IPS DF 6.9 (cell line): ENCODE results near the gene PTGDS.
A peak's percentile ranks its signal among the peaks of the same experiment; 100 is the strongest.

Source experiments
- DNase-seq: peaks from one replicate; pipeline ENCODE4 v3.0.0-alpha.2; 2013; ENCODE audit warnings: low read depth, low spot score
- H3K27ac ChIP-seq: one replicate; pipeline ENCODE4 v1.5.1; 2013; ENCODE audit warnings: low read length, control low read depth
- H3K27me3 ChIP-seq: 2 replicates; pipeline ENCODE4 v1.6.1; 2013; ENCODE audit warnings: mild to moderate bottlenecking, low read length; ENCODE audit not compliant: control insufficient read depth, insufficient read depth
- H3K36me3 ChIP-seq: 2 replicates; pipeline ENCODE4 v1.6.1; 2013; ENCODE audit warnings: low read length; ENCODE audit not compliant: control insufficient read depth, insufficient read depth
- H3K4me1 ChIP-seq: 2 replicates; pipeline ENCODE4 v1.6.1; 2013; ENCODE audit warnings: low read length; ENCODE audit not compliant: control insufficient read depth, insufficient read depth
- H3K4me3 ChIP-seq: 2 replicates; pipeline ENCODE4 v1.5.1; 2013; ENCODE audit warnings: mild to moderate bottlenecking, low read length
- H3K9me3 ChIP-seq: 2 replicates; pipeline ENCODE4 v1.6.1; 2013; ENCODE audit warnings: low read length, inconsistent platforms; ENCODE audit not compliant: control insufficient read depth, insufficient read depth
- WGBS: extraction: QIAGEN DNeasy Blood & Tissue Kit; methylation state at CpG from one replicate; pipeline ENCODE4 v1.1.7; 2013; ENCODE audit warnings: mixed read lengths, missing lambda C conversion rate; ENCODE audit not compliant: insufficient read length, insufficient coverage; 5-methylcytosine and 5-hydroxymethylcytosine counted together

Gene PTGDS

GRCh38 chr9:137016436-137016835 is 39.1 kb downstream of the PTGDS start:
- Histone ChIP-seq H3K9me3 (no peaks in the 10 kb centered on the region), H3K27me3 (no peaks in the 10 kb centered on the region), H3K36me3 (no peaks in the 10 kb centered on the region), H3K27ac (no peak overlapping the region), H3K4me1 (peaks cover 2% of the 10 kb centered on the region; the same call in 1 of the 2 replicates), H3K4me3 (no peak overlapping the region)
- no peak for DNase-seq
- no CpG with 5 or more reads among the region's 16 CpGs for WGBS

- Histone ChIP-seq H3K4me3 (no peak overlapping the region), H3K27me3 (no peaks in the 10 kb centered on the region), H3K4me1 (peaks cover 2% of the 10 kb centered on the region; the same call in 1 of the 2 replicates), H3K9me3 (no peaks in the 10 kb centered on the region), H3K36me3 (no peaks in the 10 kb centered on the region), H3K27ac (no peak overlapping the region)
- no peak for DNase-seq
- WGBS, result no CpG with 5 or more reads among the region's 28 CpGs
These were observed 39.8 kb downstream of the PTGDS start for GRCh38 chr9:137017071-137017470.

GRCh38 chr9:137017791-137018497 is 40.6 kb downstream of the PTGDS start:
- Histone ChIP-seq H3K27me3 (no peaks in the 10 kb centered on the region), H3K36me3 (no peaks in the 10 kb centered on the region), H3K27ac (no peak overlapping the region), H3K9me3 (no peaks in the 10 kb centered on the region), H3K4me3 (no peak overlapping the region), H3K4me1 (peaks cover 4% of the 10 kb centered on the region)
- no CpG with 5 or more reads among the region's 45 CpGs for WGBS
- DNase-seq, result no peak

- no CpG with 5 or more reads among the region's 36 CpGs for WGBS
- H3K27me3 ChIP-seq, result no peaks in the 10 kb centered on the region
- H3K36me3 ChIP-seq, result no peaks in the 10 kb centered on the region
- no peak for DNase-seq
- no peaks in the 10 kb centered on the region for H3K9me3 ChIP-seq
- H3K4me3 ChIP-seq, result no peak overlapping the region
- no peak overlapping the region for H3K27ac ChIP-seq
- peaks cover 3% of the 10 kb centered on the region for H3K4me1 ChIP-seq
These were observed 41.7 kb downstream of the PTGDS start for GRCh38 chr9:137018761-137019559.

GRCh38 chr9:137019891-137020683 is 42.8 kb downstream of the PTGDS start:
- WGBS, result no CpG with 5 or more reads among the region's 34 CpGs
- Histone ChIP-seq H3K9me3 (no peaks in the 10 kb centered on the region), H3K36me3 (no peaks in the 10 kb centered on the region), H3K4me1 (peaks cover 3% of the 10 kb centered on the region), H3K4me3 (no peak overlapping the region), H3K27ac (no peak overlapping the region), H3K27me3 (no peaks in the 10 kb centered on the region)
- no peak for DNase-seq

GRCh38 chr9:137020771-137021567 is 43.7 kb downstream of the PTGDS start:
- no CpG with 5 or more reads among the region's 32 CpGs for WGBS
- DNase-seq, result no peak
- Histone ChIP-seq H3K4me3 (no peak overlapping the region), H3K4me1 (peaks cover 3% of the 10 kb centered on the region), H3K27ac (no peak overlapping the region), H3K27me3 (no peaks in the 10 kb centered on the region), H3K9me3 (no peaks in the 10 kb centered on the region), H3K36me3 (no peaks in the 10 kb centered on the region; the same call in 1 of the 2 replicates)

GRCh38 chr9:137021568-137021978 is 44.3 kb downstream of the PTGDS start:
- H3K4me3 ChIP-seq, result no peak overlapping the region
- H3K27ac ChIP-seq, result no peak overlapping the region
- no peaks in the 10 kb centered on the region; the same call in 1 of the 2 replicates for H3K36me3 ChIP-seq
- H3K4me1 ChIP-seq, result peaks cover 3% of the 10 kb centered on the region
- no CpG with 5 or more reads among the region's 6 CpGs for WGBS
- H3K9me3 ChIP-seq, result no peaks in the 10 kb centered on the region
- no peaks in the 10 kb centered on the region for H3K27me3 ChIP-seq
- DNase-seq, result no peak

- H3K4me3 ChIP-seq, result no peak overlapping the region
- peaks cover 3% of the 10 kb centered on the region for H3K4me1 ChIP-seq
- H3K27me3 ChIP-seq, result no peaks in the 10 kb centered on the region
- no peaks in the 10 kb centered on the region; the same call in 1 of the 2 replicates for H3K36me3 ChIP-seq
- no CpG with 5 or more reads among the region's 30 CpGs for WGBS
- no peak overlapping the region for H3K27ac ChIP-seq
- H3K9me3 ChIP-seq, result no peaks in the 10 kb centered on the region
- DNase-seq, result peak; percentile 81
These were observed 44.8 kb downstream of the PTGDS start for GRCh38 chr9:137021979-137022661.

GRCh38 chr9:137022662-137023008 is 45.3 kb downstream of the PTGDS start:
- H3K4me1 ChIP-seq, result peaks cover 3% of the 10 kb centered on the region
- no CpG with 5 or more reads among the region's 23 CpGs for WGBS
- H3K27ac ChIP-seq, result no peak overlapping the region
- no peak overlapping the region for H3K4me3 ChIP-seq
- no peaks in the 10 kb centered on the region; the same call in 1 of the 2 replicates for H3K27me3 ChIP-seq
- no peaks in the 10 kb centered on the region; the same call in 1 of the 2 replicates for H3K36me3 ChIP-seq
- DNase-seq, result no peak
- no peaks in the 10 kb centered on the region for H3K9me3 ChIP-seq
